Forelimb muscle (tissue), 1 donor: ENCODE data around the gene BMP5. TPM values are rescaled to one million over a fixed set of nuclear protein-coding genes. Genes with fewer than 3 reads are reported as not detected.
"Not testable (repeated sequence)": the region's sequence is repeated elsewhere in the genome, so short reads cannot be mapped to it uniquely, and the experiment has no call there.

Experiments used
- DNase-seq: peaks from one replicate; pipeline ENCODE4 v3.0.0-alpha.2; 2013; ENCODE audit warnings: low read depth
- polyA plus RNA-seq: library from polyadenylated mRNA; unstranded; fragments of 120-200 nt; gene quantifications from one replicate; pipeline ENCODE4 v1.2.1, GENCODE V29; 2013; ENCODE audit not compliant: insufficient read length

Gene BMP5
- polyA plus RNA-seq: 11.1 TPM

DNA sequence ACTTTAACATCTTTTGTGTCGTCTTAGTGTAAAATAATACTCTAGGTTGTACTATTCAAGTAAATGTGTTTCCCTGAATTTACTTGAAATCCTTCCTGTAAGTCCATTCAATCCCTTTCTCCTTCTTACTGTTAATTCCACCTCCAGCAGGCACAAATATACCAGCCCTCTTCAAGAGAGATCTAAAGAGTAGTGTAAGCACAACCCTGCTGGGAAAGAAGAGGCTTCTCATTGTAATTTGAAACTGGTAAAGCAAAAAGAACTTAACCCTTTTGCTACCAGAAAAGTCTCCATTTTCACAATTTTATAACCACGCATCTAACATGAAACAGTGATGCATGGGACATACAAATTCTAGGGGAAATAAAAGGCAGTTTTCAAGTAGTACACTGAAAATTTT, at the start of gene BMP5:
BMP5 (minus strand) TSS at position 191 of the 400 bp plus-strand sequence. CDS start 725 bp downstream, outside the sequence.
- DNase-seq: no peak

DNA sequence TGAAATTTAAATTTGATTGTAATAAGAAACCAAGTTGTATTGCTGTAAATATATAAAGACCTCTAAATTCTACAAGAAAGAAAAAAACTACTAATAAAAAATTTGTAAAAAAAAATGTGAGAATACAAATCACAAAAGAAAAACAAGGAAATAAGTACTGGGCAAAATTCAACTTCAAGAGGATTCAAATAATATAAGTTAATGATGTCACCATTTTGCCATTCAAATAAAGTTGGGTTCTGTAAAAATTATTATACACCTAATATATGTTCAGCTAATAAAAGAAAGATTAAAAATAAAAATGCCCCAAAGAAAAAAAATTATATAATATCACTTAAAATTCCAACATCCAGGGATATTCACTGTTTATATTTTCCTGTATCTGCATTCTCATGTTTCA, 47.0 kb upstream of the BMP5 start:
- DNase-seq: no peak

GRCh38 chr6:55919716-55920308, 44.4 kb upstream of the BMP5 start:
- no peak for DNase-seq

DNA sequence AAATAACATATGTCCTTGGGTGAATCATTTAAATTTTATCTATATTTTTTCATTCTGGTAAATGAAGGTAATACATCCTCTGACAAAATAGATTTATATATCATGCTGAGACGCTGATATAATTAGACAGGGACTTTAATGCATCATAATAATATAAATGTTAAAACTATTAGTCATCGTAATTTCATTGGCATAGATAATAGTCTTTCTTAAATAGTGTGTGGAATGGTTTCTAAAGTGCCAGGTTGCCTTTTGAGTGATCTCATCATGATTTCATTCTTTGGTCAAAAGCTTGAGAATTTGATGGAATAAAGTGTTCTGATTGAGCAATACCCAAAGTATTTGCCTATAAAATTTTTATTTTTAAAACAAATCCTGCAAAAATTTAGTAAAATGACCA, 43.2 kb upstream of the BMP5 start:
- no peak for DNase-seq

DNA sequence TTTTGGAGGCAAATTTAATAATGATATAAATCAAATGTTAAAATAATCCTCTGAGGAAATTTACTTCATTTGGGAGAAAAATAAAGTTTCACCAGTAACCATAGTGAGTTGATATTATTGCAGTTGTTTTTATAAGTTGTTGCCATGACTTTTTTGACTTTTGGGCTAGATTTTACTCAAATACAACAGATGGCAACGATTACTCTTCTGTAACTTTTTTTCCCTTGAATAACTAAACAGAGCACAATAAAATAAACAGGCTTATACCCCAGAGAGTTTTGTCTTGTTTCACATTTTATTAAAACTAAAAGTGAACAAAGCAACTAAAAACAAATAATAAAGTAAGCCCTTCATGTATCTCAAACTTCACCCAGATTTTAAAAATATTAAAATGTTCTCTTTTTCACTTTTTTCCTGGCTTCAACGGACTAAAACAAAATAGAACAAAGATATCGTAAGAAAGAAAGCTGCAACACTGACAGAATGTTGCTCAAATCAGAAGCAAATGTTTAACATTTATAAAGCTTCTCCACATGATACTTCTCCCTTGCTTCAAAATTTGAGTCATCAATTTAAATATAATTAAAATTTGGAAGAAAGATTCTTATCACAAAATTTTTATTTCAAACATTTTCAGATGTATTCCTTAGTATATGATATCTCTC, 42.5 kb upstream of the BMP5 start:
- DNase-seq: peak; percentile 77

DNA sequence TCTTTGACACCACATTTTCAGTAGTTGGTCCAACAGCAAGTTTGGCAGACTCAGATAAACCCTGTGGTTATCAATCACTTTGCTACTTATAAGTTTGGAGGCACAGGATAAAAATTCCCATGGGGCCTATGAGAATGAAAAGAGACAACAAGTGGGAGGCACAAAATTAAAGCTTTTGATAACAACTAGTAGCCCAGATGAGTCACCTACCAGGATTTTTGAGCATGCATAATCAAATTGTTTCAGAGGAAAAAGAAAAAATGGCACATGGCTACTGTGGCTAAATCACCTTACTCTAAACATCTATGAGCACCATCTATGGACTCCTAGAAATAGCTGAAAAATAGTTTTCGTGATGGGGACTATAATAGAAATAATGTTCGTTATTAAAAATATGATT, 40.8 kb upstream of the BMP5 start:
- DNase-seq: no peak

- no peak for DNase-seq
Observed at GRCh38 chr6:55913228-55914195, 38.1 kb upstream of the BMP5 start.

DNA sequence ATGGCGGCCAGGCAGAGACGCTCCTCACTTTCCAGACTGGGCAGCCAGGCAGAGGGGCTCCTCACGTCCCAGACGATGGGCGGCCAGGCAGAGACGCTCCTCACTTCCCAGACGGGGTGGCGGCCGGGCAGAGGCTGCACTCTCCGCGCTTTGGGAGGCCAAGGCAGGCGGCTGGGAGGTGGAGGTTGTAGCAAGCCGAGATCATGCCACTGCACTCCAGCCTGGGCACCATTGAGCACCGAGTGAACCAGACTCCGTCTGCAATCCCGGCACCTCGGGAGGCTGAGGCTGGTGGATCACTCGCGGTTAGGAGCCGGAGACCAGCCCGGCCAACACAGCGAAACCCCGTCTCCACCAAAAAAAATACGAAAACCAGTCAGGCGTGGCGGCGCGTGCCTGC, 35.1 kb upstream of the BMP5 start:
- DNase-seq: not testable (repeated sequence)

GRCh38 chr6:55909911-55910310, 34.5 kb upstream of the BMP5 start:
- not testable (repeated sequence) for DNase-seq

DNA sequence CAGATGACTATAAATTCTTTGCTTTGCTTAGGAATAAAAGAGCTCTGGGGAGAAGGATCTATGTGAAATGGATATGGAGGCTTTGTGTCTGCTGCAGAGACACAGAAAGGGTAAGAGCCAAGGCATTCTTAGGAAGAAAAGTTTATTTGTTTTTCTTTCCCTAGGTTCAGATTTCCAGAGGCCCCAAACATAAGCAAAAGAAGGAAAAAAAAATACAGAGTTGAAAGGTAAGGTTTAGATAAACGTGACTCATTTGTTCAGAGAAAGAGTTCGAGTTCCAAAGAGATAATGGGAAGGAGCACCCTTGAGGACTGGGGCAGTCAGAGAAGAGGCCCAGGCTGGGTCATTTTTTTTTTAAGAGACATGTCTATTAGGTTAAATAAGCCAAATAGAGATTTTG, 27.4 kb upstream of the BMP5 start:
- no peak for DNase-seq

DNA sequence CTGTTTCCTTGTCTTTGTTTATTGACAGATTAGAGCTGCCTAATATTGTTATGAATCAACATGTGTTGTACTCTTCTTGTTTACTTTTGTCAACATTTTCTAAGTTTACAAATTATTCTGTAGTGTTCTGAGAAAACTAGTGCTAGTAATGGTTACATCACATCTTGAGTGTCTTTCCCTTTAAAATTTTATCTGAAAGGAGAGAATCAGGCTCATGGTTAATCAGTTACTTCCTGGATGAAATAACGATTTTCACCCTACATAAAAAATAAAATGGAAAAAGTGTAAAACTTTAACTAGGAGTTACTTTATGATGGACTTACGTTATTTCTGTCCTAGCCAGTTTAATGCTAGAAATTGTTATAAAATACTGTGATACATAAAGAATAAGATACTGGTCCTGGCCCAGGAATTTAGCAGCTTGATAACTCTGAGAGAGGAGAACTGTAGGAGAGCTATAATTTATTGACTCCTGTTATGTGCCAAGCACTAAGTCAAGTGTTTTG, 26.4 kb upstream of the BMP5 start:
- no peak for DNase-seq

DNA sequence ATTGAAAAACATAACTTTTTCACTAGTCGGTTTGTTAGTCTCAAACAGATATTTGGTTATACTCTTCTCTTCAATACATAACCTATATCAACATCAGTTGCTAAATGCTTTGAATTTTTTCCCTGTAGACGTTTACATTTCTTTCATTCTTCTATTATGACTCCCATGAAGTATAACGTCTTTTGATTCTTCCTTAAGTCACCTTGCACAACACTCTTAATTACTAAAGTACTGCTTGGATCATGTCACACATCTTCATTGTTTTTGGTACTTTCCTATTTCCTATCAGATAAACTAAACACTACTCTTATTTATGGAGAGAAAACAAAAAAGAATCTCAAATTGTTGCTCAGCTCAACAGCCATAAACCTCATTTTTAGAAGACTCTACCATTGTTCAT, 23.0 kb upstream of the BMP5 start:
- no peak for DNase-seq

GRCh38 chr6:55897346-55897745, 22.0 kb upstream of the BMP5 start:
- DNase-seq: no peak

DNA sequence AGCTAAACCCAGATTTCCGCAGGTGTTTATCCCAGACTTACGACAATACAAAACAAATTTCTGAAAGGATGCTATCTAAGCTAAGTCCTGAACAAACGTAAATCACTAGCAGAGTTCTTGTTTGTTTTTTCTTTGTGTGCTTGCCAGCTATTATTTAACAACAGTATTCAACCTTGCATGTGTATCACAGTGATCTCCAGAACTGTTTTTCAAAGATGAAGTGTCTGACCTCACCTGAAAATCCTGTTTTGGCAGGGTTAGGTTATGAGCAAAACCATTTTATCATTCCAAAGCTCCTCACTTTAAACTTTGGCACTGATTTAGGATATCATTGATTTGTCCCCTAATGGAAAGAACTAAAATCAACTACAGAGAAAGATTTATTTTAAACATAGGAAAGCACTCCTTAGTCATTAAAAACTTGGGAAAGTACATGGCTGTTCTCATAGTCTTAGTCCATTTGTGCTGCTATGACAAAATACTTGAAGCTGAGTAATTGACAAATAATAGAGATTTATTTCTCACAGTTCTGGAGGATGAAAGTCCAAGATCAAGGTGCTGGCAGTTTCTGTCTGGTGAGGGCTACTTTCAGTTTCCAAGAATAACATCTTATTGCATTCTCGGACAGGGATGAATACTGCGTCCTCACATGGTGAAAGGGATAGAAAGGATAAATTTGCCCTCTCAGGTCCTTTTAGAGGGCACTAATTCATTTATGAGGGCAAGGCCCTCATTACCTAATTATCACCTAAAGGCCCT, 20.8 kb upstream of the BMP5 start:
- no peak for DNase-seq

DNA sequence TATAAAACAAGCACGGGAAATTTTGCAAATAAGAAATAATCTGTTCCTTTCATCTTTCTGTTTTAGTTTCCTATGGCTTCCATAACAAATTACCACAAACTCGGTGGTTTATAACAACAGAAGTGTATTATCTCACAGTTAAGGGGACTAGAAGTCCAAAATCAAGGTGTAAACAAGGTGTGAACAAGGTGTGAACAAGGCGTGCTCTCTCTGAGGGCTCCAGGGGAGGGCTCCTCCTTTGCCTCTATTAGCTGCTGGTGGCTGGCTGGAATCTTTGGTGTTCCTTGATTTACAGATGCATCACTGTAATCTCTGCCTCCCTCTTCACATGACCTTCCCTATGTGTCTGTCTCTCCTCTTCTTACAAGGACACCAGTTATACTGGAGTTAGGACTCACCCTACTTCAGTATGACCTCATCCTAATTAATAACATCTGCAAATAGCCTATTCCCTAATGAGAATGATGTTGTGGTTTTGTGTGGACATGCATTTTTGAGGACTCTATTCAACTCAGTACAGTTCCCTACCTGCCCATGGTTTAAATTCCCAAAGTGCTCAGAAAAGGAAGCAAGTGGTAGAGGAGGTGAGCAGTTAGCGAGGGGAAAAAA, 17.5 kb upstream of the BMP5 start:
- no peak for DNase-seq

DNA sequence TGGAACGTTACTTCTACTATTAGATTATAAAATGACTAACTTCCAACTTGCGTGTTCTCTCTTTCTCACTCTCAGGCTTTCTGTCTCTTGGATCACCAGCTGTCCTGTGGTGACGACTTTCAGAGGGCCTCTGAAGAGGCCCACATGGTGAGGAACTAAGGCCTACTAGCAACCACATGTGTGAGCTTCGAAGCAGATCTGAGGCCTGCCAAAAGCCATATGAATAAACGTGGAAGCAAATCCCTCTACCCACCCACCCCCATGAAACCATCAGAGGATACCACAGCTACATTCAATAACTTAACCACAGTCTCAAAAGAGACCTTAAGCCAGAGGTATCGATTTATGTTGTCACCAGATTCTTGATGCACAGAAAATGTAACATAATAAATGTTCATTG, 13.5 kb upstream of the BMP5 start:
- no peak for DNase-seq

DNA sequence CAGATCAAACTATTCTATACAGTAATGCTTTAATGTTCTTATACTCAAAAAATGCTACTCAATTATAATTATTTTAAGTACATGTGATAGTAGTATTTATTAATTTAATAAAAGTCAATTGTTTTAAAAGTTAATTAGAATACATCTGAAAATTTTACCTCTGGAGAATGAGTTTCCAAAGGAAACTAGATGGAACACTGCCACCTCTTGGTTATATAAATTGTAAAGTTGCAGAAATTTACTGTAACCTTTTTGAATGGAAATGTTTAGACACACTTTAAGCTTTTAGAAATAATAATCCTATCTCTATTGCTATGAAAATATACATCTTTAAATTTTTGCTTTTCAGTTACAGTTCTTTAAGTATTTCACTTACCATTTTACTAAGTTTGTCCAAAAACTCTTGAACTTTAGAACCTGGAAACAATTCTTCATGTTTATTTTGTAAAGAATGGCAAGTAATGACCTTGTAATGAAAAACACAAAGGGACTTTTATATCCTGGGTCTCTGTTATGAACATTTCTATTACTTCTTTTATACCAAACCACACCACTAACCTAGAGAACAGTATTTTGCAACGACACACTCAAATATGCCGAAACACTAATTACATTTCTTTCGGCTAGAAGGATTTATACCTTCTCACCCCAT, 10.9 kb upstream of the BMP5 start:
- peak; percentile 47 for DNase-seq

DNA sequence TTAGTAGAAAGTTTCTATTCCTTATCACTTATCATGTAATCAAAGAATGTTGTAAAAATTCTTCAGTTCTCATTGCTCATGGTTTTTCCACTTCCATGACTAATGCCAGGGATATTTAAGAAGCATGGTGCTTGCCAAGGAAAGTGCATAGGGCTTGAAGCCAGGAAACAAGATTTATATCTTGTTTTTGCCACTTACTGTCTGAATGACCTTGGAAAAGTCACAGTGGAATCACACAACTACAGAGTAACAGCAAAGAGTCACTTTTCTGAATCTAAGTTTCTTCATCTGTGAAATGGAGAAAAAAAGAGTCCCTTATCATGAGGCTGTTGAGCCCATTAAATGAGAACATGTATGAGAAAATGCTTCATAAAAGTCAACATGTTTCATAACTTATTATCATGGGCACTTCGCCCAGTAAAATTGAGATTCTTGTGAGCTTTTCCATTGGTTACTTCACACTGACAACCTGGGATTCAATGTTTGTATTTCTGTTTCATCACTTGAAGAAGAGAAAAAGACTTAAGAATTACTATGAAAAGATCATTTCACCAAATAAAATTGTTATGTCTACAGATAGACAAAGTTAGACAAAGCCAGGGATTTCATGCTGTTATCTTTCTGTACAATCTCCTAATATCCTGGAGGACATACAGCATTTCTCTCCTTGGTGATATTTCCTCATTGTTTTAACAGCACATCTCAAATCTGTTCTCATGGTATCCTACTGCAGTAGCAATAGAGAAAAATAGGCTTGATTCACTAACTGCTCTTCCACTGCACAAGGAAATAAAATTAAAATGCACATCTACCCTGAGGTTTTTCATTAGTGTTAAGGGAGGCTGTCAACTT, 7.6 kb upstream of the BMP5 start:
- no peak for DNase-seq

- DNase-seq: no peak
Observed at GRCh38 chr6:55877283-55877682, 1.9 kb upstream of the BMP5 start.

GRCh38 chr6:55874316-55874715, 1.1 kb downstream of the BMP5 start:
- no peak for DNase-seq
